H1 (cell line): ENCODE measurements around the gene TNFRSF13B. TPM values are rescaled to one million over a fixed set of nuclear protein-coding genes. Genes with fewer than 3 reads are reported as not detected.
A peak's percentile ranks its signal among the peaks of the same experiment; 100 is the strongest.
"Not testable (repeated sequence)": the region's sequence is repeated elsewhere in the genome, so short reads cannot be mapped to it uniquely, and the experiment has no call there.

Experiments
- CTCF ChIA-PET: fragments of 300-600 bp; sonication (Branson Sonifier 250); formaldehyde crosslinking; loops from one replicate; lab custom pipeline; 2021; ENCODE audit not compliant: partially characterized antibody; lab: Charles Lee
- POLR2A ChIA-PET: fragments of 300-600 bp; sonication (Branson Sonifier 250); formaldehyde crosslinking; loops from one replicate; lab custom pipeline; 2021; ENCODE audit warnings: inconsistent platforms; ENCODE audit not compliant: partially characterized antibody; lab: Charles Lee
- DNase-seq, 2 experiments: peaks; one replicate each; pipeline versions ENCODE4 v3.0.0 to v3.0.0-alpha.2; 2010 to 2022; ENCODE audit warnings: low spot score in 2 of 2, low read depth in 1 of 2, mixed read lengths in 1 of 2
- FAIRE-seq: peaks from 2 replicates; lab custom pipeline; 2011; peaks lifted over from hg19 to GRCh38; lab: Jason Lieb, UNC
- H2AFZ ChIP-seq: 2 replicates; pipeline ENCODE4 v1.8.1; 2012; ENCODE audit warnings: low read length, inconsistent platforms
- H2AK5ac ChIP-seq: 2 replicates; pipeline ENCODE4 v1.6.1; 2013; ENCODE audit warnings: low read depth, low read length
- H2BK120ac ChIP-seq: replicated peaks from 2 replicates; pipeline ENCODE3; 2013; ENCODE audit warnings: low read depth, low read length, inconsistent platforms
- H2BK12ac ChIP-seq: 2 replicates; pipeline ENCODE4 v1.6.1; 2013; ENCODE audit warnings: low read depth, low read length
- H2BK15ac ChIP-seq: 2 replicates; pipeline ENCODE4 v1.6.1; 2013; ENCODE audit warnings: low read length
- H2BK20ac ChIP-seq: 2 replicates; pipeline ENCODE4 v1.6.1; 2013; ENCODE audit warnings: low read length
- H2BK5ac ChIP-seq: 2 replicates; pipeline ENCODE4 v1.6.1; 2013; ENCODE audit warnings: low read depth, low read length
- H3K14ac ChIP-seq: 2 replicates; pipeline ENCODE4 v1.6.1; 2013; ENCODE audit warnings: inconsistent platforms; ENCODE audit not compliant: insufficient read length
- H3K18ac ChIP-seq: 2 replicates; pipeline ENCODE4 v1.6.1; 2013; ENCODE audit warnings: low read length; ENCODE audit errors: extremely low read depth
- H3K23ac ChIP-seq: 2 replicates; pipeline ENCODE4 v1.6.1; 2013; ENCODE audit warnings: inconsistent platforms; ENCODE audit not compliant: insufficient read length
- H3K23me2 ChIP-seq: 2 replicates; pipeline ENCODE4 v1.6.1; 2013; ENCODE audit warnings: low read depth, low read length
- H3K27ac ChIP-seq: 2 replicates; pipeline ENCODE4 v1.6.1; 2011; ENCODE audit warnings: low read depth, low read length, inconsistent platforms
- H3K27me3 ChIP-seq, 4 experiments: replicated peaks in 1 of 4; 1 replicate in 1 of 4; 2 replicates in 3 of 4; pipeline versions ENCODE4 v1.6.1 to v1.8.1; 2011 to 2013; ENCODE audit warnings: low read length in 3 of 4, mild to moderate bottlenecking in 3 of 4, inconsistent platforms in 2 of 4, mixed read lengths in 2 of 4, moderate library complexity in 1 of 4; ENCODE audit not compliant: control insufficient read depth in 3 of 4, insufficient read depth in 3 of 4; ENCODE audit errors: extremely low read depth in 1 of 4
- H3K36me3 ChIP-seq, 4 experiments: 2 replicates each; pipeline versions ENCODE4 v1.6.1 to v1.8.1; 2011 to 2013; ENCODE audit warnings: mild to moderate bottlenecking in 4 of 4, low read length in 3 of 4, moderate library complexity in 2 of 4, control low read depth in 1 of 4, inconsistent platforms in 1 of 4; ENCODE audit not compliant: insufficient read depth in 4 of 4, control insufficient read depth in 2 of 4
- H3K4ac ChIP-seq: replicated peaks from 2 replicates; pipeline ENCODE3; 2013; ENCODE audit warnings: low read length, low read depth, mixed read lengths, inconsistent platforms; ENCODE audit not compliant: insufficient read length
- H3K4me1 ChIP-seq, 4 experiments: replicated peaks in 1 of 4; 1 replicate in 1 of 4; 2 replicates in 3 of 4; pipeline versions ENCODE4 v1.6.1 to v1.8.1; 2011 to 2013; ENCODE audit warnings: low read length in 3 of 4, inconsistent platforms in 2 of 4, mixed read lengths in 1 of 4; ENCODE audit not compliant: insufficient read depth in 4 of 4, control insufficient read depth in 3 of 4
- H3K4me2 ChIP-seq, 2 experiments: 2 replicates each; pipeline versions ENCODE4 v1.6.1 to v1.8.1; 2011 to 2013; ENCODE audit warnings: low read depth in 2 of 2, low read length in 2 of 2, control low read depth in 1 of 2, inconsistent platforms in 1 of 2, mild to moderate bottlenecking in 1 of 2; ENCODE audit not compliant: insufficient read depth in 1 of 2
- H3K4me3 ChIP-seq, 4 experiments: fragments of 200-600, 300-600 bp in 1 of 4; sonication (generic), shearing (Covaris generic), sonication (Bioruptor Twin) in 1 of 4; 2 replicates each; pipeline versions ENCODE4 v1.5.1 to v1.8.1; 2011 to 2016; ENCODE audit warnings: low read length in 4 of 4, low read depth in 3 of 4, control low read depth in 2 of 4, inconsistent platforms in 2 of 4, mild to moderate bottlenecking in 2 of 4, mixed read lengths in 1 of 4, moderate library complexity in 1 of 4; ENCODE audit not compliant: insufficient read depth in 2 of 4; ENCODE audit errors: extremely low read depth in 1 of 4
- H3K56ac ChIP-seq: replicated peaks from 2 replicates; pipeline ENCODE3; 2013; ENCODE audit warnings: low read depth, mild to moderate bottlenecking, mixed read lengths, low read length, inconsistent platforms; ENCODE audit not compliant: insufficient read length
- H3K79me1 ChIP-seq: 2 replicates; pipeline ENCODE4 v1.6.1; 2013; ENCODE audit warnings: low read depth, low read length, control low read depth
- H3K79me2 ChIP-seq, 2 experiments: 2 replicates each; pipeline versions ENCODE4 v1.6.1 to v1.8.1; 2012 to 2013; ENCODE audit warnings: low read length in 2 of 2, mild to moderate bottlenecking in 2 of 2, inconsistent platforms in 1 of 2; ENCODE audit not compliant: insufficient read depth in 2 of 2, control insufficient read depth in 1 of 2
- H3K9ac ChIP-seq, 4 experiments: replicated peaks in 1 of 4; 1 replicate in 1 of 4; 2 replicates in 3 of 4; pipeline versions ENCODE4 v1.6.1 to v1.8.1; 2011 to 2013; ENCODE audit warnings: low read depth in 3 of 4, low read length in 3 of 4, control low read depth in 2 of 4, mild to moderate bottlenecking in 2 of 4, moderate library complexity in 2 of 4, inconsistent platforms in 1 of 4; ENCODE audit errors: extremely low read depth in 1 of 4
- H3K9me3 ChIP-seq, 2 experiments: 2 replicates each; pipeline versions ENCODE4 v1.6.1 to v1.8.1; 2012 to 2013; ENCODE audit warnings: mild to moderate bottlenecking in 2 of 2, moderate library complexity in 2 of 2, control low read depth in 1 of 2, inconsistent platforms in 1 of 2, low read depth in 1 of 2, low read length in 1 of 2, mixed read lengths in 1 of 2; ENCODE audit not compliant: insufficient read depth in 2 of 2
- H4K20me1 ChIP-seq, 2 experiments: replicated peaks in 1 of 2; 2 replicates each; pipeline versions ENCODE3 to v1.8.1; 2011 to 2013; ENCODE audit warnings: inconsistent platforms in 2 of 2, low read length in 2 of 2, mild to moderate bottlenecking in 1 of 2; ENCODE audit not compliant: insufficient read depth in 2 of 2, control insufficient read depth in 1 of 2
- H4K5ac ChIP-seq: 2 replicates; pipeline ENCODE4 v1.6.1; 2013; ENCODE audit warnings: low read length, low read depth, mixed read lengths, inconsistent platforms; ENCODE audit not compliant: insufficient read length
- H4K8ac ChIP-seq: 2 replicates; pipeline ENCODE4 v1.8.0; 2013; ENCODE audit warnings: mild to moderate bottlenecking, moderate library complexity, low read length, inconsistent platforms; ENCODE audit not compliant: insufficient read depth; ENCODE audit errors: extremely low read depth
- H4K91ac ChIP-seq: replicated peaks from 2 replicates; pipeline ENCODE3; 2013; ENCODE audit warnings: low read length, mixed read lengths, inconsistent platforms; ENCODE audit not compliant: insufficient read length
- WGBS, 2 experiments: shearing (Covaris generic) in 1 of 2; methylation state at CpG; one replicate each; pipeline versions ENCODE4 v1.1.6 to v1.1.7; 2013 to 2015; ENCODE audit warnings: low lambda C conversion rate in 2 of 2, mixed read lengths in 2 of 2, inconsistent platforms in 1 of 2, low coverage in 1 of 2, missing lambda C conversion rate in 1 of 2; ENCODE audit not compliant: insufficient replicate concordance in 2 of 2, insufficient coverage in 1 of 2, insufficient read length in 1 of 2; ENCODE audit errors: extremely low coverage in 1 of 2, missing lambda C conversion rate in 1 of 2; 5-methylcytosine and 5-hydroxymethylcytosine counted together
- polyA plus RNA-seq, 7 experiments: library from polyadenylated mRNA; depleted of rRNA in 3 of 7; stranded (reverse) in 5 of 7; unstranded in 2 of 7; fragments of >200 nt in 5 of 7; fragments of 200-250 nt in 2 of 7; gene quantifications; 1 replicate in 5 of 7; 2 replicates in 1 of 7; 4 replicates in 1 of 7; pipeline versions ENCODE4 v1.2.1 to v1.2.3, GENCODE V29; 2011 to 2013; ENCODE audit warnings: missing spikeins in 2 of 7, mixed read lengths in 2 of 7
- total RNA-seq: library from RNA; stranded (reverse); fragmentation: NEBNext Ultra II Directional; extraction: Animal tissue kit (Norgen Biotek cat#: 25700); gene quantifications from 2 replicates; pipeline ENCODE4 v1.2.1, GENCODE V29; 2021

Gene TNFRSF13B
- total and polyA plus RNA-seq, 2 of the 8 experiments (the other 6 are each of a cell fraction or from before 2014, with no cell fraction given), result not detected

DNA sequence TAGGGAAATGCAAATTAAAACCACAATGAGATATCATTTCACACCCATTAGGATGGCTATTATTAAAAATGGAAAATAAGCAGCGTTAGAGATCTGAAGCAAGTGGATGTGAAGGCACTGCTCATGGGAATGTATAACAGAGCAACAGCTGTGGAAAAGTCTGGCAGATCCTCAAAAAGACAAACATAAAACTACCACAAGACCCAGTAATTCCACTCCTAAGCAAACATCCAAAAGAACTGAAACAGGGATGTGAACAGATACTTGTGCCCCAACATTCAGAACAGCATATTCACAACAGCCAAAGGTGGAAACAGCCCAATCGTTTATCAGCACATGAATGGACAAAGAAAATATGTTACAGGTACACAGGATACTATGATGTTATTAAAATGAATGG, 10.9 kb downstream of the TNFRSF13B start:
- DNase-seq, H3K27ac ChIP-seq, POLR2A ChIA-PET, H3K4ac ChIP-seq, H3K4me3 ChIP-seq, CTCF ChIA-PET, H3K4me2 ChIP-seq, FAIRE-seq, H3K36me3 ChIP-seq, H3K79me2 ChIP-seq, H3K79me1 ChIP-seq, H3K4me1 ChIP-seq, H3K56ac ChIP-seq, H2BK15ac ChIP-seq, H3K14ac ChIP-seq, H2AK5ac ChIP-seq, H3K27me3 ChIP-seq, H3K23me2 ChIP-seq, H2BK12ac ChIP-seq, H3K9ac ChIP-seq, H2BK20ac ChIP-seq, H3K18ac ChIP-seq, H4K8ac ChIP-seq, H2BK120ac ChIP-seq, H4K5ac ChIP-seq, H2BK5ac ChIP-seq, H4K91ac ChIP-seq, H3K23ac ChIP-seq, H4K20me1 ChIP-seq, H2AFZ ChIP-seq: not testable (repeated sequence)
- peaks cover 7 to 15% of the 10 kb centered on the region in 2 experiments; a peak in 3 of 4 replicates for H3K9me3 ChIP-seq
- 86% methylated on average over 2 of the region's 2 CpGs; no CpG with 5 or more reads in 1 of the 2 experiments for WGBS, 2 experiments

DNA sequence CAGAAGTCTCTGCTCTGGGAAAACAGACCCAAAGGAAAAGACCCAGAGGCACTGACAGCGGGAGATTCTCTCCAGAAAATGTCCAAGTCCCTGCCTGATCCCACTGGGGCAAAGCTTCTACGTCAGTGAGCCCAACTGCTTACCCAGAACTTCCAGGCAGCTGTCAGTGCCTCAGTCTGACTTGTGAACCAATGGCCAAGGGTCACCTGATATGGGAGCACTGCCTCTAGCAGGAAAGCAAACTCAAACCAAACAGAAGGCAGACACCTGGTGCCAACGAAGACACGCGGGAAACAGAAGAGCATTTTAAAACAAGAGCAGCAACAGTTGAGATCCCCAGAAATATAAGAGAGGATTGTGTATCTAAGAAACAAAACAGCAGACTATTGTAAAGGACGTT, 16.9 kb downstream of the TNFRSF13B start:
- H2BK5ac ChIP-seq, FAIRE-seq, H3K4me2 ChIP-seq, H4K5ac ChIP-seq, H3K4me1 ChIP-seq, H3K4me3 ChIP-seq, H3K9ac ChIP-seq, H3K23ac ChIP-seq, POLR2A ChIA-PET, H3K23me2 ChIP-seq, H3K4ac ChIP-seq, H3K79me2 ChIP-seq, H2AFZ ChIP-seq, H2BK15ac ChIP-seq, H4K8ac ChIP-seq, H3K14ac ChIP-seq, H3K9me3 ChIP-seq, H3K18ac ChIP-seq, H3K56ac ChIP-seq, H2AK5ac ChIP-seq, H4K91ac ChIP-seq, H3K27me3 ChIP-seq, H3K27ac ChIP-seq, H3K79me1 ChIP-seq, H3K36me3 ChIP-seq, H4K20me1 ChIP-seq, H2BK120ac ChIP-seq, H2BK12ac ChIP-seq, H2BK20ac ChIP-seq: not testable (repeated sequence)
- WGBS, 2 experiments, result 87% methylated on average over 6 of the region's 6 CpGs; no CpG with 5 or more reads in 1 of the 2 experiments
- CTCF ChIA-PET, result interaction anchor here (1.4 to 2.1 kb wide), 2 partner anchors 10 to 37 kb away, joined by 4 to 7 read pairs; no protein-coding TSS in a partner anchor
- peak in 1 of 2 experiments; percentile 8 for DNase-seq
